ENCODE measurements around the gene EPB41L3. TPM values are rescaled to one million over a fixed set of nuclear protein-coding genes. Genes with fewer than 3 reads are reported as not detected.

EPB41L3 gene
- total and polyA plus RNA-seq, 3 donors from 2014 or later: 152 to 403 (median 274) TPM

DNA sequence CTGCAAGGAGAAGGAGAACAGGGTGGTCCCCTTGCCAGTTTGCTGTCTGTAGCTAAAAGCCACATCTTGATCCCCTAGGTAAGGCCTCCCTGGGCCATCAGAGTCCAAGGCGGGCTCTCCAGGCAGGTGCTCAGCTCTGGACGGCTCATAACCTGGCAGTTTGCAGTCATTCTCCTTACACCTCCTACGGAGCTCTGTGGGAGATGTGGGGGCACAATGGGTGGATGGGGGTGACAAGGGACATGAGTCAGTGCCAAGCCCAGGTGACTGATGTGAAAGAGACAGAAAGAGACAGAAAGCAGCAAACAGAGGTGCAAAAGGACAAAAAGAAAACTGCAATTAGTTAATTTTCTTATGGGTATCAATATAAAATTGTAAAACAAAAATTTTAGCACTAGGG, 127.7 kb downstream of the EPB41L3 start:
- 83 to 95% methylated on average over 1 to 3 of the region's 3 CpGs for WGBS, 2 donors
- Histone ChIP-seq H3K36me3 (ENCODE audit: low read depth, missing control alignments) (no peaks in the 10 kb centered on the region), H3K4me1 (no peaks in the 10 kb centered on the region), H3K27ac (no peak overlapping the region), H3K9me3 (no peaks in the 10 kb centered on the region), H3K27me3 (no peaks in the 10 kb centered on the region), H3K4me3 (no peak overlapping the region)
- no peak for DNase-seq
- intact Hi-C loops (cut with DNase I; ENCODE audit: low total_unique reads): no loop called here
- TF ChIP-seq POLR2A (IDR thresholded peaks at IDR 0.05): no peak
- TF ChIP-seq CTCF (IDR thresholded peaks at IDR 0.05): no peak

DNA sequence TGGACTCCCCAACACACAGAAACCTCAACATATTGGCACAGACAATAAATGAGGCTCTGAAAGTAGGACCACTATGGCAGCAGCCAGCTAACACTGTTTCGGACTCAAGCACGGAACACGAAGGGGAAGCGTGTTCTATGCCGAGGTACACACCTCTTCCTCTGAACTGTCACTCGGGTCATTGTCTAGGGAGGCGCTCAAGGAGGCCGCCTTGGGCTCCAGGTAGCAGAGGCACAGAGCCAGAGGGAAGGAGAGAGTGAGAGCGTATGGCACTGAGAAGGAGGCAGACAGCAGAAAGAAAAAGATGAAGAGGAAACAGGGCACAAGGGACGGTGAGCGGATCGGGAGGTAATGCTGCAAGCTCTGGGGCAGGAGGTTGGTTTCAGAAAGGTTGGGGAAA, 128.1 kb downstream of the EPB41L3 start:
- TF ChIP-seq POLR2A (IDR thresholded peaks at IDR 0.05): no peak
- TF ChIP-seq CTCF (IDR thresholded peaks at IDR 0.05): no peak
- WGBS, 2 donors: 90 to 95% methylated on average over 12 of the region's 12 CpGs
- H3K27ac ChIP-seq: no peak overlapping the region
- H3K9me3 ChIP-seq: no peaks in the 10 kb centered on the region
- H3K27me3 ChIP-seq: no peaks in the 10 kb centered on the region
- no peak for DNase-seq
- no peak overlapping the region for H3K4me3 ChIP-seq
- H3K36me3 ChIP-seq (ENCODE audit: low read depth, missing control alignments): no peaks in the 10 kb centered on the region
- H3K4me1 ChIP-seq: no peaks in the 10 kb centered on the region
- intact Hi-C loops (cut with DNase I; ENCODE audit: low total_unique reads): no loop called here

DNA sequence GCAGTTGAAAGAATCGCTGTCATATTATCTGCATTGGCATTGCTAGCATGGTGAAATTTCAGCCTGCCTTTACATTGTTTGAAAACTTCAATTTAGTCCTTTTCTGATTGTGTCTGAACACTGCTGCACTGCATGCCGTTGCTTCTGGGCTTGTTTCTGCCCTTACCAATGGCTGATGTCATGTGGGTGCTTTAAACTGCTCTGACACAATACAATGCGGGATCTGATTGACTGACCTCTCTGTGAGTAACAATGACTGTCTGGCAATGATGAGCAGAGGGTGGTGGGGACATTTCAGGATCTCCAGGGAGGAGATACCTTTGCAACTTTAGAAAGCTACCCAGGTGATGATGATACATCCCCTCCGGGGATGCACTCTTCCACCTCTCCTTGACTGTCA, 128.8 kb downstream of the EPB41L3 start:
- no peak overlapping the region for H3K4me3 ChIP-seq
- no peaks in the 10 kb centered on the region for H3K36me3 ChIP-seq (ENCODE audit: low read depth, missing control alignments)
- no peaks in the 10 kb centered on the region for H3K4me1 ChIP-seq
- intact Hi-C loops (cut with DNase I; ENCODE audit: low total_unique reads): no loop called here
- H3K27me3 ChIP-seq: no peaks in the 10 kb centered on the region
- no peak overlapping the region for H3K27ac ChIP-seq
- H3K9me3 ChIP-seq: no peaks in the 10 kb centered on the region
- no peak for DNase-seq
- 93 to 96% methylated on average over 4 of the region's 4 CpGs for WGBS, 2 donors
- TF ChIP-seq POLR2A (IDR thresholded peaks at IDR 0.05): no peak
- no peak for TF ChIP-seq CTCF (IDR thresholded peaks at IDR 0.05)

DNA sequence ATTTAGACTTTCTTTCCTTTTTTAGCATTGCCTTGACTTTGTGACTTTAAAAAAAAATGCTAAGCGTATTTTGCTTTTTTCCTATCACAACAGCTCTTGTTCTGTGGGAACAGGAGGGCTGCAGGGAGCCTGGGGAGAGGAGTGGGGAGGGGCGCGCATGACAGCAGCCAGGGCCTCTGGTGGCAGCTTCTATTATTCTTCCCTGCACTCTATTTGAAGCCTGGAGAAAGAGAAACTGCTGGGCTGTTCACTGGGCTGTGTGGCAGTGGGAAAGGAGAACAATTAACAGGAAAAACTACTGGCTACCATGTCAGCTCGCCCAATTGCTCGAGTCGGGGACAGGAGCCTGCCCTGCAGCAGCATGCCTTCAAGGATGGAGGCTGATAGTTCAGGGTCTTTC, 129.3 kb downstream of the EPB41L3 start:
- Histone ChIP-seq H3K27me3 (no peaks in the 10 kb centered on the region), H3K27ac (no peak overlapping the region), H3K36me3 (ENCODE audit: low read depth, missing control alignments) (no peaks in the 10 kb centered on the region), H3K4me3 (no peak overlapping the region), H3K4me1 (no peaks in the 10 kb centered on the region), H3K9me3 (no peaks in the 10 kb centered on the region)
- intact Hi-C loops (cut with DNase I; ENCODE audit: low total_unique reads): no loop called here
- 72 to 73% methylated on average over 6 of the region's 6 CpGs for WGBS, 2 donors
- TF ChIP-seq CTCF (IDR thresholded peaks at IDR 0.05): no peak
- TF ChIP-seq POLR2A (IDR thresholded peaks at IDR 0.05): no peak
- no peak for DNase-seq

DNA sequence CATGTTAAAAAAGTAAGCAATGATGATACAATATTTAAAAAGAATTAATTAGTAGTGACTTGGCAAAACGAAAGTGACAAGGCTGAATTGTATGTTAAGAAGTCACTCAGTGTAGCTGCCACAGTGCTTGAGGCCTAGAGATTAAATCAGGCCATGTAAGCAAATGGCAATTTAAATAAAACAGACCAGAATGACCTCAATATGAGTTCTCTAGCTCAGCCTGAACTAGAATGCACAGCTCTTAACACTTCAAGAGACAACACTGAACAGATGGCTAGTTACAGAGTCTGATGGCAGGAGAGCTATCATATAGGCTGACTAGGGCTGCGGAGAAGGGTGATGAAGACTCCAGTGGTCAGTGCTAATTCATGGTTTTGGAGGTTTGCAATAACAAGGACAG, 130.3 kb downstream of the EPB41L3 start:
- no peak overlapping the region for H3K4me3 ChIP-seq
- no peak for DNase-seq
- TF ChIP-seq CTCF (IDR thresholded peaks at IDR 0.05) (no peak), POLR2A (IDR thresholded peaks at IDR 0.05) (no peak)
- no peak overlapping the region for H3K27ac ChIP-seq
- no peaks in the 10 kb centered on the region for H3K4me1 ChIP-seq
- no peaks in the 10 kb centered on the region for H3K36me3 ChIP-seq (ENCODE audit: low read depth, missing control alignments)
- intact Hi-C loops (cut with DNase I; ENCODE audit: low total_unique reads): no loop called here
- no peaks in the 10 kb centered on the region for H3K9me3 ChIP-seq
- 71 to 79% methylated on average over 2 of the region's 2 CpGs for WGBS, 2 donors
- no peaks in the 10 kb centered on the region for H3K27me3 ChIP-seq
